Measurements from ENCODE around the gene ACBD6. TPM values are rescaled to one million over a fixed set of nuclear protein-coding genes. Genes with fewer than 3 reads are reported as not detected.

The ACBD6 gene
- total RNA-seq, 1 donor from 2014 or later, result 49.8 TPM

DNA sequence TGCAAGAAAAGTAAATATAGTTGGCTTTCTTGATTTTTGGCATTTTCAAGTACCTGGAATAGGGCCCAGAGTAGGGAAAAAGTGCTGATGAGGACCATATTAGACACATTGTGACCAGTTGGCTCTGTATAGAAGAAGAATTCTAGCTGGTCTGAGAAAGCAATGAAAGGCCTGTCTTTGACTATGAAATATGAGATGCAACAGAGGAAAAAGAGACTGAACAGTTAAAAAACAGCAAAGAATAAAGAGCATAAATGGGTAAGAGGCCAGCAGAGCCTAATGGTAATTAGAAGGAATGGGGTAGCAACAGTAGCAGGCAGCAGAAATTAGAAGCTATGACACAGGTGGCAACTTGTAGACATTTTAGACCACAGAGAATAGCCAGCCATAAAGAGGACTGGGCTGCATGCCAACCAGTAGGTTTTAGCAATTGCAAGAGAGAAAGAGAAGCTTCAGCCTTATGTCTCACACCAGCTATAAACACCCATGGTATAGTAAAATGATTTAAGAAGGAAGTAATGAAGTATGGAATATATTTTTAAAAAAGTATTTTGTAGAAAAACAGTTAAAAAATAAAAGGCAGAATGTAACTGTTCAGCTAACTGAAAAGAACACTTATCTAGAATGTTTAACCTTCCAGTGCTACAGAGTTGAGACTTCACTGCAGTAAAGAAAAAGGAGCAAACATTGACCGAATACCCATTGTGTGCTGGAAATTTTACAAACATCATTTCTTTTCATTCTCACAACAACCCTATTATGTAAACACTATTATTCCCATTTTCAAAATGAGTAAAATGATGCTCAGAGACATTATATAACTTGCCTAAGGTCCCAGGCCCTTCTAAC, 158.2 kb downstream of the ACBD6 start:
- H3K9me3 Mint-ChIP-seq, result peaks cover 9% of the 10 kb centered on the region
- peaks cover 3% of the 10 kb centered on the region for H3K36me3 Mint-ChIP-seq (ENCODE audit: low read depth)
- no peak overlapping the region for H3K27ac Mint-ChIP-seq
- intact Hi-C loops (cut with micrococcal nuclease), result no loop called here
- no peaks in the 10 kb centered on the region for H3K4me1 Mint-ChIP-seq
- H3K4me3 Mint-ChIP-seq, result no peak overlapping the region
- no peak for DNase-seq
- H3K27me3 Mint-ChIP-seq, result no peaks in the 10 kb centered on the region

DNA sequence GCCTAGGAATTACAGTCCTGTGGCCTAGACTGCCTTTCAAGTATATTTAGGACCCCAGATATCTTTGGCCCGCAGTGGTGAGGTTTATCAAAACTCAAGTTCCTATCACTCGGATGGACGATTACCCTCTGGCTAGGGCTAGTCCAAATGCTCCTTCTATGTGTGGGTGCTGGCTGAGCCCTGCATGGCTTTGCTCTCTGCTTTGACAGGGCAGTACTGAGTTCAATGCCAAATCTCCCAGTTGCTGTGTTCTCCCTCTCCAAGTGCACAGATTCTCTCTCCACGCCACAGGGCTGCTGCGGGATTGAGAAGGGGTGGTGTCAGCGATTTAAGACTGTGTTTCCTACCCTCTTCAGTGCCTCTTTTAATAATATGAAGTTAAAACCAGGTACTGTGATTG, 175.3 kb downstream of the ACBD6 start:
- no peak for DNase-seq
- no peak overlapping the region for H3K4me3 Mint-ChIP-seq
- peaks cover 11% of the 10 kb centered on the region for H3K9me3 Mint-ChIP-seq
- intact Hi-C loops (cut with micrococcal nuclease), result no loop called here
- no peaks in the 10 kb centered on the region for H3K4me1 Mint-ChIP-seq
- no peak overlapping the region for H3K27ac Mint-ChIP-seq
- H3K27me3 Mint-ChIP-seq, result no peaks in the 10 kb centered on the region
- H3K36me3 Mint-ChIP-seq (ENCODE audit: low read depth), result no peaks in the 10 kb centered on the region

DNA sequence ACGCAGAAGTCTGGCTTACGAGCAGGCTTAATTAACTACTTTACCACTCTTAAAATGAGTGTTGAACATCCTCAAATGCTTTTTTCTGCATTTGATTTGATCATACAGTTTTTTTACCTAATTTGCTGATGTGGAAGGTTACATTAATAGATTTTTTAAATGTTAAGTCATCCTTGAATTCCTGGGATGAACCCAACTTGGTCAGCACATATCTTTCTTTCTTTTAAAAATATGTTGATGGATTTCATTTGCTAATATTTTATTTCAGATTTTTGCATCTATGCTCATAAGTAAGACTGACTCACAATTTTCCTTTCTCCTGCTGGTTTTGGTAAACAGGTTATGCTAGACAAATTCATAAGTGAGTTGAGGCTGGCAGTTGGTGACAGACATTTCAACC, 189.5 kb downstream of the ACBD6 start:
- Mint-ChIP-seq H3K4me1 (peaks cover 3% of the 10 kb centered on the region), H3K9me3 (peaks cover 3% of the 10 kb centered on the region), H3K27me3 (no peaks in the 10 kb centered on the region), H3K36me3 (ENCODE audit: low read depth) (peaks cover 9% of the 10 kb centered on the region), H3K4me3 (no peak overlapping the region), H3K27ac (no peak overlapping the region)
- no peak for DNase-seq
- intact Hi-C loops (cut with micrococcal nuclease), result no loop called here

DNA sequence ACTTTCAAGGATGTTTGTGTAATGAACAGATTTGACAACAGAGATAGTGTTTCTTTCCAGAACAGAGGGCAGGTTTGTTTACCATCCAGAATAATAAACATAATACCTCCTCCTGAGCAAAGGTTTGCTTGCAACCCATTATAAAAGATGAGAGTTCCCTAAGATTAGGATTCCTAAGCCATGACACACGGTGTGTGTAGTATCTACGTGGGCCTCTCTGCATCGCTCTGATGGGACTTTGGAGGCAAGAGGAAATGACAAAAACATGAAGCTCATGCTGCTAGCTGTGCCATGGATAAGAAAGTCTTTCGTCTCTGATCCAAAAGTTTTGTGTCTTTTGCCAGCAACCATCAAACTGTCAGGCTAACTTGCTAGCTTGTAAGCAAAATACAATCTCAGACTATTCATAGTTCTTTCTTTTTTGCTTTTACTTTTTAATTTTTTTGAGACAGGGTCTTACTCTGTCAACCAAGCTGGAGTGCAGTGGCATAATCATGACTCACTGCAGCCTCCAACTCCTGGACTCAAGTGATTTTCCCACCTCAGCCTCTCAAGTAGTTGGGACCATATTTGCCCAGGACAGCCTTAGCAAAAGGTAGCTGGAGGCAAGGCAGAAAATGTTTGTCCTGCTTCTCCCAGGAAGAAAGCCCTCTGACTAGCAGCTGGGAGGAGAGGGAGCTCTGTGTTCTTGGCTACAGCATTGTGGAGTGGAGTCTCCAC, 191.2 kb downstream of the ACBD6 start:
- Mint-ChIP-seq H3K4me3 (no peak overlapping the region), H3K27me3 (no peaks in the 10 kb centered on the region), H3K36me3 (ENCODE audit: low read depth) (peaks cover 16% of the 10 kb centered on the region), H3K27ac (no peak overlapping the region), H3K4me1 (no peaks in the 10 kb centered on the region), H3K9me3 (peaks cover 10% of the 10 kb centered on the region)
- intact Hi-C loops (cut with micrococcal nuclease), result no loop called here
- no peak for DNase-seq

DNA sequence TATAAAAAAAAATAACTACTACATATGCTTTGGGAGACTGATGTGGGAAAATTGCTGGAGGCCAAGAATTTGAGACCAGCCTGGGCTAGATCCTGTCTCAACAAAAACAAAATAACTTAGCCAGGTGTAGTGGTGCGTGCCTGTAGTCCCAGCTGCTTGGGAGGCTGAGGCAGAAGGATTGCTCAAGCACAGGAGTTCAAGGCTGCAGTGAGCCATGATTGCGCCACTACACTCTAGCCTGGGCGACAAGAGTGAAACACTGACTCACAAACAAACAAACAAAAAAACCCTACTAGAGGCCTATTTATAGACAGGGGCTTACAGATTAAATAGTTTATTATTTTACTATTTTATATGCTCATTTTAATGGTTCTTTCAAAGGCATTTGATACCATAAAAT, 192.3 kb downstream of the ACBD6 start:
- H3K27me3 Mint-ChIP-seq, result no peaks in the 10 kb centered on the region
- DNase-seq, result no peak
- H3K27ac Mint-ChIP-seq, result no peak overlapping the region
- intact Hi-C loops (cut with micrococcal nuclease), result no loop called here
- H3K9me3 Mint-ChIP-seq, result peaks cover 10% of the 10 kb centered on the region
- H3K4me1 Mint-ChIP-seq, result no peaks in the 10 kb centered on the region
- no peak overlapping the region for H3K4me3 Mint-ChIP-seq
- H3K36me3 Mint-ChIP-seq (ENCODE audit: low read depth), result peaks cover 16% of the 10 kb centered on the region

DNA sequence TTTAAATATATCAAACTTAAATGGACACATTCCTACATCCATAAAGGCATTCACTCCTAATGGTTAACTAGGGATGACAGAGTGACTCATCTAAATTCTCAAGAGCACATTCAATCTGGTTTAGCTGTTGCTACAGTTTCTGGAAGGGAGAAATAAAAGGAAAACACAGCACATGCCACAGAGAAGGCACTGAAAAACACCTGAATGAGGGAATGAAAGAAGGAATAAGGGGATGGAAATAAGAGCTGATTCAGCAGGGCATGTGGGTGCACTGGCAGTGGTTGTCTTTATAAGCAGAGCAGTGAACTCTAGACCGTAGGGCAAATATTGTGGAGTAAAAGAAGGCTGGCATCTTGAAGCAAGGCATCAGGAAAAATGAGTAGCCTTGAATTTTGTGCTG, 193.0 kb downstream of the ACBD6 start:
- Mint-ChIP-seq H3K4me3 (no peak overlapping the region), H3K27ac (peak overlapping the region; percentile 45), H3K4me1 (no peaks in the 10 kb centered on the region), H3K9me3 (peaks cover 10% of the 10 kb centered on the region), H3K36me3 (ENCODE audit: low read depth) (peaks cover 16% of the 10 kb centered on the region), H3K27me3 (no peaks in the 10 kb centered on the region)
- intact Hi-C loops (cut with micrococcal nuclease), result no loop called here
- DNase-seq, result no peak

DNA sequence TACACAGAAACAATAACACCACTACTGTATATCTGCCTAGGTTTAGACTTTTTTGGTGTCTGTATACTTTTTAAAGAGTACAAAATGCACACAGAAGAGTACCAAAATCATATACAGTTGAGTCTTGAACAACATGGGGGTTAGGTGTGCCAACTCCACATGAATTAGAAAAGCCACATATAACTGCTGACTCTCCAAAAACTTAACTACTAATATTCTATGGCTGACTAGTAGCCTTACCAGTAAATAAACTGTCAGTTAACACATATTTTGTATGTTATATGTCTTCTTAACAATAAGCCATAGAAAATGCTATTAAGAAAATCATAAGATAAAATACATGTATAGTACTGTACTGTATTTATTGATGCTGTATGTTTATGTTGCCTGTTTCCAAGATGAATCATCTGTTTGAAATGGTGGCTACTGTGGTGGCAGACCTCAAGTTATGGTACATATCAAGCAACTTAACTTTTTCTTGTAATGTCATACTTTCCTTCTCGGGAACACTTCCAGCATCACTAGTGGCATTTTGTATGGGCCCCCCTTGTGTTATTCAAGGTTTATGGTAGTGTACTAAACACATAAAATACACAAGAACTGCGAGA, 201.1 kb downstream of the ACBD6 start:
- Mint-ChIP-seq H3K36me3 (ENCODE audit: low read depth) (peaks cover 4% of the 10 kb centered on the region), H3K27ac (no peak overlapping the region), H3K9me3 (no peaks in the 10 kb centered on the region), H3K27me3 (no peaks in the 10 kb centered on the region), H3K4me3 (no peak overlapping the region), H3K4me1 (peaks cover 2% of the 10 kb centered on the region)
- DNase-seq, result no peak
- intact Hi-C loops (cut with micrococcal nuclease), result no loop called here

DNA sequence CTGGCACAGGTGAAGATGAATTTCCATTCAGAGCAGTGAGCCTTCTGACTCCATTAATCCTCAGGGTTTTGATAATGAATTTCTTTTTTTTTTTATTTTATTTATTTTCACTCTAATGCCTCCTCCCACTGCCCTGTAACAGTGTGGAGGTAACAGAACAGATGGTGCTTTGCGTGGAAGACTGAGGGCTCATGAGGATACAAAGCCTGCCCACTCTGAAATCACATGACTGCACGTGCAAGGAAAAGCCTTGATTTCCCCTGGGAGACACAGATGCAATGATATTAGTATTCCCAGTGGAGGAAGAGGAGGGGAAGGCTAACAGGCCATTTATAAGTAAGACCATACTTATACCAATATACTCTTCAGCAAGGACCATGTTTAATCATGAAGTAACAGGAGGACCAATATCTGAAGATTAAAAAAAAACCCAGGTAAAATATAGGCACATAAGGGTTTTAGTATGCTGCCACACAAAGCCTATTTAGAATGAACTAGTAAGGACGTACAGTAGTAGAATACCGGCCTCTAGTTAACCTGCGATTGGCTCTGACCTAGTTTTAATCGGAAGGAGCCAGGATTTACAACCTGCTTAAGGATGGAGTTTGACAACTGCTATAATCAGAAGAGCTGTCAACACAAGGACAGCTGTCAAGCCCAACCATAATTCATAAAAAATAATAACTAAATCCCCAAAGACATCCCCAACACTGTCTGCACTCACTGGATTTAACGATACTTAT, 202.7 kb downstream of the ACBD6 start:
- intact Hi-C loops (cut with micrococcal nuclease), result no loop called here
- Mint-ChIP-seq H3K9me3 (no peaks in the 10 kb centered on the region), H3K36me3 (ENCODE audit: low read depth) (peaks cover 8% of the 10 kb centered on the region), H3K4me3 (no peak overlapping the region), H3K27me3 (no peaks in the 10 kb centered on the region), H3K27ac (no peak overlapping the region), H3K4me1 (peaks cover 7% of the 10 kb centered on the region)
- no peak for DNase-seq

DNA sequence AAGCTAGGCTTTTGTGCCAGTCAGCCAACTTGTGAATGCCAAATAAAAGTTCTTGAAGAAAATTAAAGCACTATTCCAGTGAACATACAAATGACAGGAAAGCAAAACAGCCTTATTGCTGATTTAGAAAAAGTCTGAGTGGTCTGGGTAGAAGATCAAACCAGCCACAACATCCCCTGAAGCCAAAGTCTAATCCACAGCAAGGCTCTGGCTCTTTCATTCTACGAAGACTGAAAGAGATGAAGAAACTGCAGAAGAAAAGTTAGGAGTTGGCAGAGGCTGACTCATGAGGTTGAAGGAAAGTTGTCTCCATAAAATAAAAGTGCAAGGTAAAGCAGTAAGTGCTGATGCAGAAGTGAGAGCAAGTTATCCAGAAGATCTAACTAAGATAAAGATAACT, 206.4 kb downstream of the ACBD6 start:
- H3K27ac Mint-ChIP-seq, result no peak overlapping the region
- H3K27me3 Mint-ChIP-seq, result no peaks in the 10 kb centered on the region
- intact Hi-C loops (cut with micrococcal nuclease), result no loop called here
- no peak for DNase-seq
- no peak overlapping the region for H3K4me3 Mint-ChIP-seq
- peaks cover 21% of the 10 kb centered on the region for H3K36me3 Mint-ChIP-seq (ENCODE audit: low read depth)
- peaks cover 15% of the 10 kb centered on the region for H3K4me1 Mint-ChIP-seq
- peaks cover 4% of the 10 kb centered on the region for H3K9me3 Mint-ChIP-seq

DNA sequence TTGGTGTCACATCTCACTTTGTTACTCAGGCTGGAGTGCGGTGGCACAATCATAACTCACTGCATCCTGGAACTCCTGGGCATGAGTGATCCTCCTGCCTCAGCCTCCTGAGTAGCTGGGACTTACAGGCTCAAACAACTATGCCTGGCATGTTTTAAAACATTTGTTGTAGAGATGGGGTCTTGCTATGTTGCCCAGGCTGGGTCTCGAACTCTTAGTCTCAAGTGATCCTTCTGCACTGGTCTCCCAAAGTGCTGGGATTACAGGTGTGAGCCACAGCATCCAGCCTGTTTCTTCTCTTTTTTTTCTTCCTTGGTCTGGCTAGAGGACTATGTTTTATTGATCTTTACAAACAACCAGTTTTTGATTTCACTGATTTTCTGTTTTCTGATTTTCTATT, 207.7 kb downstream of the ACBD6 start:
- Mint-ChIP-seq H3K27ac (no peak overlapping the region), H3K4me1 (peaks cover 22% of the 10 kb centered on the region), H3K27me3 (no peaks in the 10 kb centered on the region), H3K36me3 (ENCODE audit: low read depth) (peaks cover 26% of the 10 kb centered on the region), H3K9me3 (peaks cover 9% of the 10 kb centered on the region), H3K4me3 (no peak overlapping the region)
- DNase-seq, result no peak
- intact Hi-C loops (cut with micrococcal nuclease), result no loop called here

DNA sequence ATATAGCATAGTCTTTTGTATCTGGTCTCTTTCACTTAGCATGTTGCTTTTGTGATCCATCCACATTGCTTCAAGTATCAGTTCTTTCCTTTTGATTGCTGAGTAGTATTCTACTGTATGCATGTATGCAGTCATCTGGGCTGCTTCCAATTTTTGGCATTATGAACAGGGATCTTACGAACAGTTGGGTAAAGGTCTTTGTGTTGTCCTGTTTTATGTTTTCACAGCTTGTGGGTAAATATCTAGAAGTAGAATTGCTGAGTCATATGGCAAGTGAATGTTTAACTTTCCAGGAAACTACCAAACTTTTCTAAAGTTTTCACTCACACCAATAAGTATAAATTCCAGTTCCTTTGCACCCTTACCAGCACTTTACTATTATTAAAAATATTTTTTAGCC, 211.4 kb downstream of the ACBD6 start:
- H3K27me3 Mint-ChIP-seq, result no peaks in the 10 kb centered on the region
- H3K4me1 Mint-ChIP-seq, result peaks cover 22% of the 10 kb centered on the region
- peaks cover 31% of the 10 kb centered on the region for H3K36me3 Mint-ChIP-seq (ENCODE audit: low read depth)
- no peak overlapping the region for H3K27ac Mint-ChIP-seq
- intact Hi-C loops (cut with micrococcal nuclease), result no loop called here
- DNase-seq, result no peak
- no peak overlapping the region for H3K4me3 Mint-ChIP-seq
- H3K9me3 Mint-ChIP-seq, result peaks cover 9% of the 10 kb centered on the region

DNA sequence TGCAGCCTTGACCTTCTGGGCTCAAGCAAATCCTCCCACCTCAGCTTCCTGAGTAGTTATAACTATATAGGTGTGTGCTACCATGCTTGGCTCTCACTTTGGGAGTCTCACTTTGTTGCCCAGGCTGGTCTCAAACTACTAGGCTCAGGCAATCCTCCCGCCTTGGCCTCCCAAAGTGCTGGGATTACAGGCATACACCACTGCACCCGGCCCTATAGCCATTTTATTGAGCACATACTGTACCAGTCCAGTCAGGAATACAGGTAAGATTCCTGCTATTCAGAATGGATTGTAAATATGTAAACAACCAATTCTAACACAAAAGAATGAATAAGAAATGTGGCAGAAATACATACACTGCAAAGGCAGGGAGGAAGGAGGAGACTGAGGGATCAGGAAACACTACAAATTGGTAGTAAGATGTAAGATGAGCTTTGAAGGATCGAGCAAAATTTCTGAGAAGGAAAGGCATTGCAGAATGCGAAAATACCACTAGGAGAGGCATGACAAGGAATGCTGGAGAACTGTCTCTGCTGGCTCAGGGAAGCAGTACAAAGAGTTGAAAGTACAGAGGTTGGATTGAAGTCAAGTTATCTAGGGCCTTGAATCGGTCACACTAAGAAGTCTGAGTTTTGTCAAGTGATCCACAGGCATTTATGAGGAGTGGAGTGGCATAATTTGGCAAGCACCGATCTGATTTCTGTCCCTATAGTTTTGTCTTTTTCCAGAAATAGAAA, 211.9 kb downstream of the ACBD6 start:
- intact Hi-C loops (cut with micrococcal nuclease), result no loop called here
- Mint-ChIP-seq H3K9me3 (peaks cover 9% of the 10 kb centered on the region), H3K36me3 (ENCODE audit: low read depth) (peaks cover 29% of the 10 kb centered on the region), H3K27me3 (no peaks in the 10 kb centered on the region), H3K4me3 (no peak overlapping the region), H3K27ac (no peak overlapping the region), H3K4me1 (peaks cover 18% of the 10 kb centered on the region)
- DNase-seq, result no peak

DNA sequence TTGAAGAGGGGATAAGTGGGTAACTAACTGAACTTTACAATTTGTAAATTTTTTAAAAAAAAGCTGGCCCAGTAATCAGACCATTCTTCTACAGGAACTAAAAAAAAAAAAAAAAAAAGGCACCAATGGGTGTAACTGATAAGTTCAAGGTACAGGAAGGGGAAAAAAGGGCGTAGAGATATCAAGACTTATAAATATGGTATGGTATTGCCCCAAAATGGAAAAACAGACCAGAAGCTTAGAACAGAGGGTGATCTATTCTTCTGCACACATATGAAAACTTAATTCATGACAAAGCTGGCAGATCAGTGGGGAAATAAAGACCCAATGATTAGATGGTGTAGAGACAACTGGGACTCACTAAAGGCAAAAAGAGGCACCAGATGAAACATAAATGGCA, 213.4 kb downstream of the ACBD6 start:
- no peak overlapping the region for H3K27ac Mint-ChIP-seq
- no peaks in the 10 kb centered on the region for H3K27me3 Mint-ChIP-seq
- H3K4me3 Mint-ChIP-seq, result no peak overlapping the region
- no peak for DNase-seq
- peaks cover 18% of the 10 kb centered on the region for H3K4me1 Mint-ChIP-seq
- peaks cover 26% of the 10 kb centered on the region for H3K36me3 Mint-ChIP-seq (ENCODE audit: low read depth)
- peaks cover 9% of the 10 kb centered on the region for H3K9me3 Mint-ChIP-seq
- intact Hi-C loops (cut with micrococcal nuclease), result no loop called here
